ENCODE results near the gene RBM19.
A peak's percentile ranks its signal among the peaks of the same experiment; 100 is the strongest.

The RBM19 gene

DNA sequence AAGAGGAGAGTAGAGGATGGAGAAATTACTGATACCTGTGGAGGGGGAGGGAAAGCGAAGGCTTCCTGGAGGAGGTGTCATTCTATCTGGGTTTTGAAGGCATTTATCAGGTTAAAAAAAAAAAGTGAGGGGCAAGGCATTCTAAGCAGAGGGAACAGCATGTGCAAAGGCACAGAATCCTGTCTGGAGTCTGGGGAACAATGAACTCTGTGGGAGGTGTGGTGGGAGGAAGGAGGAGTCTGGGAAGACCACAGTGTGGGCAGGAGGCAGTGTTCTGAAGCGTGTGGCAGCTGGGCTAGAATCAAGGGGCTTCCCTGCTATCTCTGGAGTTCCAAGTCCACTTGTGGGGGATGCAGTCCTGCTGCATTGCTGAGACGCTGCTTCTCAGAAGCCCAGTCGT is 123.4 kb downstream of the RBM19 start:
- H3K4me3 ChIP-seq (ENCODE audit: low read depth, low read length) = no peak overlapping the region
- TF ChIP-seq CTCF (IDR thresholded peaks at IDR 0.05; ENCODE audit: borderline replicate concordance, insufficient read depth, low read depth, low read length) = no peak

DNA sequence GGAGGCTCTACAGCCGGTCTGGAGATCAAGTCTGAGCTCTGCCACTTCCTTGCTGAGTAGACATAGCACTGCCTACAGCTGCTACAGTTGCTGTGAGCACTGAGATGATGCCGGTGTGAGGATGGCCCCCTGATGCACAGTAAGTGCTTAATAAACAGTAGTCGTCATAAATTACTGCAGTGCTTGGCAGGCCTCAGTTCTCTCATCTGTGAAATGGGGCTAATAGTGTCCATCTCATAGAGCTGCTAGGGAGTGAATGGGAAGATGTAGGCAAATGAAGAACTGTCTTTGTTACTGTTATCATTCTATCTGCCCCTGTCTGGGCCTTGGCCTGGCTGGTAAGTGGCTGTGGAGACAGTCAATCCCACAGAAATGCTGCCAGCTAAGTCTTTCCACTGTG is 124.3 kb downstream of the RBM19 start:
- no peak overlapping the region for H3K4me3 ChIP-seq (ENCODE audit: low read depth, low read length)
- TF ChIP-seq CTCF (IDR thresholded peaks at IDR 0.05; ENCODE audit: borderline replicate concordance, insufficient read depth, low read depth, low read length) = no peak

DNA sequence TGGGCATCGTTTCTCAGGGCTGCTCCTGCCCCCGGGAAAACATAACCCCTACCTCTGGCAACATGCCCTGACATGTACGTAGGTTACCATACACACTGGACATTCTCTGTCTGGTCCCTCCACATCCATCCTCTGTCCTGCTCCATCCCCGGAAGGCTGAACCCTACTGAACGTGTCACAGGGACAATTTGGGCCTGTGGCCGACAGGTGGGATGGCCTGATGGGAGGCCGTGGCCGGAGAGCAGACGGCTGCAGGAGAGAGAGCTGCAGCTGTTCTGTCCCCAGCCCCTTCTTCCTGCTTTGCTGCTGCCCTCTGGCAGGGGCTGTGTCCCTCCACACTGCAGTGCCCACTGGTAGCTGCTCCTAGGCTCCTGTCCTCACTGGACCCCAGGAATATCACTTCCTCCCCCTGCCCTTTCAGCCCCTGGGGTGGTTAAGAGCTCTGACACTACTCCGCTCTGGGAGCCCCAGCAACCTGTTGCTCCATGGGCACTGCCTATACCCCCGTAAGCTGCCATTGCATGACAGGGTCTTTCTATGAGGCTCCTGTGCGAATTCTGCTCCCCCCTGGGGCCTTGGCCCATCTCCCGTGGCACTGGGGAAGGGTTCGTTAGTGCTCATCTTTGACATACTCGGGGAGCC is 125.6 kb downstream of the RBM19 start:
- TF ChIP-seq CTCF (IDR thresholded peaks at IDR 0.05; ENCODE audit: borderline replicate concordance, insufficient read depth, low read depth, low read length) = no peak
- H3K4me3 ChIP-seq (ENCODE audit: low read depth, low read length) = no peak overlapping the region

- no peak for TF ChIP-seq CTCF (IDR thresholded peaks at IDR 0.05; ENCODE audit: borderline replicate concordance, insufficient read depth, low read depth, low read length)
- H3K4me3 ChIP-seq (ENCODE audit: low read depth, low read length) = no peak overlapping the region
Observed at GRCh38 chr12:113838896-113839295, 127.2 kb downstream of the RBM19 start.

GRCh38 chr12:113837528-113838296 is 128.4 kb downstream of the RBM19 start:
- H3K4me3 ChIP-seq (ENCODE audit: low read depth, low read length) = no peak overlapping the region
- 0 out of 2 replicates have a peak, but pooled peaks have one; percentile 5 for TF ChIP-seq CTCF (IDR thresholded peaks at IDR 0.05; ENCODE audit: borderline replicate concordance, insufficient read depth, low read depth, low read length)

GRCh38 chr12:113837084-113837483 is 129.0 kb downstream of the RBM19 start:
- H3K4me3 ChIP-seq (ENCODE audit: low read depth, low read length) = no peak overlapping the region

More at GRCh38 chr12:113837084-113837483, 129.0 kb downstream of the RBM19 start:
- no peak for TF ChIP-seq CTCF (IDR thresholded peaks at IDR 0.05; ENCODE audit: borderline replicate concordance, insufficient read depth, low read depth, low read length)
